ENCODE measurements around the gene SDF2L1.
"Not testable (repeated sequence)": the region's sequence is repeated elsewhere in the genome, so short reads cannot be mapped to it uniquely, and the experiment has no call there.

SDF2L1 gene

DNA sequence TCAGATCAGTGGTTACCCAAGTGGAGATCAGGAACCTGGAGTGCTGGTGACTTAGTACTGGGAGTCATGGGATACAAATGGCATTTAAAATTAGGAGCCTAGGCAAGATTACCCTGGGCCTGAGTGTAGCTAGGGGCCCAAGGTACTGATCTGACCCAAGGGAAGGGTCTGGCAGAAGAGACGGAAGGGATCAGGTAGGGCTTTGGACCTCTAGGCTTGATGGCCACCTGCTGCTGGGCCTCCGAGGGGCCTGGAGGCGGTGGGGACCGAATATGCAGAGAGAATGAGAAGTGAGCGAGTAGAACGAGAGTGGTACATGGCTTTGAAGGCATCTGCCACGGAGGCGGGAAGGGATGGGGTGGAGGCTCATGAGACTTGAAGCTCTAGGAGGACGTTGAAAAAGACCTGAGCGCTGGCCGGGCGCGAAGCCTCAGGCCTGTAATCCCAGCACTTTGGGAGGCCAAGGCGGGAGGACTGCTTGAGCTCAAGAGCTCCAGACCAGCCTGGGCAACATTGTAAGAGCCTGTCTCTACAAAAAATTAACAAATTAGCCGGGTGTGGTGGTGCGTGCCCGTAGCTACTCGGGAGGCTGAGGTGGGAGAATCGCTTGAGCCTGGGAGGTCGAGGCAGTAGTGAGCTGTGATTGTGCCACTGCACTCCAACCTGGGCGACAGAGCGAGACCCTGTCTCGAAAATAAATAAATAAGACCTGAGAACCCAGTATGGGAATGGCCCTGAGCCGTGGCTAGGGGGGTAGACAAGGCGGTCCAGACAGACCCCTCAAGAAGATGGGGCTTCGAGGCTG is 23.1 kb downstream of the SDF2L1 start:
- no peak for DNase-seq

DNA sequence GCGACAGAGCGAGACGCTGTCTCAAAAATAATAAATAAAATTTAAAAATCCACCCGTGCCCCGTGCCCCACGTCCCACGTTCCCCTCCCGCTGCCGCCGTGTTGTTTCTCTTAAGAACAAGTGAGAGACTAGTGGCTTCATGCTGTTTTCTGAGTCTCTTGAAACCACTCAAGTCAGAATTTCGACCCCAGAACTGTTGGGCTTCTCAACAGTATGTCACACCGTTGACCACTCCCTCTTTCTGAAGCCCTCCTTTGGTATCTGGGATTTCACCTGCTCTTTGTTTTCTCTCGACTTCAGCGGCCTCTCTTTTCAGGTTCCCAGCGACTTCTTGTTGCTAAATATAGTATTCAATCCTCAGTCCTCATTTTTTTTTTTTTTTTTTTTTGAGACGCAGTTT is 24.7 kb downstream of the SDF2L1 start:
- DNase-seq = no peak

DNA sequence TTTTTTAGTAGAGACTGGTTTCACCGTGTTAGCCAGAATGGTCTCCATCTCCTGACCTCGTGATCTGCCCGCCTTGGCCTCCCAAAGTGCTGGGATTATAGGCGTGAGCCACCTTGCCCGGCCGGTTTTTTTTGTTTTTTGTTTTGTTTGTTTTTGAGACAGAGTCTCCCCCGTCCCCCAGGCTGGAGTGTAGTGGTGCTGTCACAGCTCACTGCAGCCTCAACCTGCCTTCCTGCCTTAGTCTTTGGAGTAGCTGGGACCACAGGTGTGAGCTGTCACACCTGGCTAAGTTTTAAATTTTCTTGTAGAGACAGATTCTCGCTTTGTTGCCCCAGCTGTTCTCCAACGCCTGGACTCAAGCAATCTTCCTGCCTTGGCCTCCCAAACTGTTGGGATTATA is 26.9 kb downstream of the SDF2L1 start:
- no peak for DNase-seq

DNA sequence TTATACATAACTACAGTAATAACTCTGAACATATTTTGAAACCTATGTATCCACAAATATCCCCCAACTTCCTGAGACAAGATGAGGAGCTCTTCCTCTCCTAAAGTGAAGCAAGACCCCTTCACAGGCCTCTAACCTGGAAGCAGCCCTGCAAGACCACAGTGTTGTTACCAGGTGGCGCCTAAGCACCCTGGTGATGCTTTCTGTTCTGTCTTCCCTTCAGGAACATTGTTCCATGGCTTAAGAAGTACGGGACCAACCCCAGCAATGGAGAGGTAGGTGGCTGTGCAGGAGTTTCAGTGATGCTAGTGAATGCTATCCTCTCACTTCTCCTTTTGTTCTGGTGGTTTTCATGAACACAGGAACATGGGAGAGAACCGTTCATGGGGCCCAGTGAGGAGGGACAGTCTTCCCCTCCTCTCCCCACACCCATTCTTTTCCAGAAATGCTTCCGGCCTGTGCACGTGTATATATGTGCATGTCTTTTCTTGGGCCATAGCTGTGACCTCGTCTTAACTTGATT is 30.1 kb downstream of the SDF2L1 start:
- no peak for DNase-seq

DNA sequence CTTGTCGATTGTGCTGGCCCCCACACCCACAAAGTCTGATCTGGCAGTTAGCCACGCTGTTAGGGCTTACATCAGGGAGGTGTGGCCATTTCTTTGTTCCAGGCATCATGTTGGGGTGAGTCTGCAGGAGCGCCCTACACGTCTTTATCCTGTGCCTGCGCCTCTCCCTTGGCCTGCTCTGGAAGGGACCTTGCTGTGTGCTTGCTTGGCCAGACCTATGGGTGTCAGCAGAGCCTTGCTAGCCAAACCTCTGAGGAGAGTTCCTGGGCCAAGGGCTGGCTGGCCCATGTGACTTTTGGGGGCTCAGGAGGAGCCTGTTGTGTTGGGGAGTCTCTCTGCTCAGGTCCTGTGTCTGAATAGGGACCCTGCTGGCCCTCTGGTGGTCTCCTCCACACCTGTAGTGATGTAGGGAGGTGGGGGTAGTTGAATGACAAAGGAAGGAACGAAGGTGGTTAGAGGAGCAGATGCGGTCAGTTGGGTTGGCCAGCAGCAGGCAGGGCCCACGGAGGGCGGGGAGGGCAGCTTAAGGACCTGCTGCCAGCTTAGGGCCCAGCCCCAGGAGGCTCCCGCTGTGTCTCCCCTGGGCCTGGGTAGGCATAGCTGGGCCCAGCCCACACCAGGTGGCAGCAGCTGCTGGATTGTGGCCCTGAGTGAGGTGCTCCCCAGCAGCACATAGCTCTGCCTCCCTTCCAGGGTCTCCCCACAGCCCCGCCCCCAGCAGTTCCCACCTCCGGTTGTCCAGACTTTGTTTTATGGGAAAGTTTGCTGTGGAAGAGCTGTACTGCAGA is 31.6 kb downstream of the SDF2L1 start:
- DNase-seq = no peak

DNA sequence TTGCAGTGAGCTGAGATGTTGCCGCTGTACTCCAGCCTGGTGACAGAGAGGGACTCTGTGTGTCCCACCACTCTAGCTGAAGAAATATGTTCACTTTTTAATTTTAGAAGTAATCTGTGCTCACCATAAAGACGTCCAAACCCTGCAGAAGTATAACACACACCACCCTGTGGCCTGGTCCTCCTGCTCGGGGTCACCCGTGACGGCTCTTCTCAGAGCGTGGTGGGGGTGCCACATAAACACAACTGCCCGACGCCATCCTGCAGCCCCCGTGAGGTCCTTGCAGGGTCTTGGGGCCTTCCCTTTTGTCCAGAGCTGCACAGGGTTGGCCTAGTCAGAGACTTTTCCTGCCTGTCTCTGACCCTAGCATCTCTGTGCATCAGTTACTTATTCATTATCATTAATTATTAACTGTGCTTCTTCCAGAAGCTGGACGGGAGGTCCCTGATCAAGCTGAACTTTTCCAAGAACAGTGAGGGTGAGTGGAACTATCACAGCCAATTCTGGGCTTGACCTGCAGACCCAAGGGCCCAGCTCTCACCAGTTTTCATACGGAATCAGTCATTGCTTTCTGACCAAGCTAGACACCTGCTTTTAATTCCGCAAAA is 32.6 kb downstream of the SDF2L1 start:
- no peak for DNase-seq

DNA sequence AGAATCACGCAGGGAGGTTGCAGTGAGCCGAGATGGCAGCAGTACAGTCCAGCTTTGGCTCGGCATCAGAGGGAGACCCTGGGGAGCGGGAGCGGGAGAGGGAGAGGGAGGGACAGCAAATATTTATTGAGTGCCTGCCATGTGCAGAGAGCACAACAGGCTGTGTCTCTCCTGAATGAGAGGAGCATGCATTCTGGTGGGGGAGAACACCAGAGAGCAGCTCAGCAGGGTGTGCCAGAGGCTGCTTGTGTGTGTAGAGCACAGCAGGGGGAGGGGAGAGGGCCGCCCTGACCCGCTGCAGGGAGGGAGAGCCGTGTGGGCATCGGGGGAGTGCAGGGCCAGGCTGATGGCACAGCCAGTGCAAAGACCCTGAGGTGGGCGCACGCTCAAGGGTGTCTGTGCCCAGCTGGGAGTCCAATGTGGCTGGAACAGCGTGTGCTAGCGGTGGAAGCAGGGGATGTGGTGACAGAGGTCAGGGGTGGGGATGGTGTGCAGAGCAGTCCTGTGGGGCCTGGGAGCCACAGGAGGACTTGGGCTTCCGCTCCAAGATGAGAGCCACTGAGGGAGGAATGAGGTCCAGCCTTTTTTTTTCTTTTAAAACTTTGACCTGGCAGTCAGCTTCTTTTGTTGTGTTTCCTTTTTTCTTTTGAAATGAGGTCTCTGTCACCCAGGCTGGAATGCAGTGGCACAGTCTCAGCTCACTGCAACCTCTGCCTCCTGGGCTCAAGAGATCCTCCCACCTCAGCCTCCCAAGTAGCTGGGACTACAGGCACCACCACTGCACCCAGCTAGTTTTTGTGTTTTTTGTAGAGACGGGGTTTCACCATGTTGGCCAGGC is 35.7 kb downstream of the SDF2L1 start:
- no peak for DNase-seq

DNA sequence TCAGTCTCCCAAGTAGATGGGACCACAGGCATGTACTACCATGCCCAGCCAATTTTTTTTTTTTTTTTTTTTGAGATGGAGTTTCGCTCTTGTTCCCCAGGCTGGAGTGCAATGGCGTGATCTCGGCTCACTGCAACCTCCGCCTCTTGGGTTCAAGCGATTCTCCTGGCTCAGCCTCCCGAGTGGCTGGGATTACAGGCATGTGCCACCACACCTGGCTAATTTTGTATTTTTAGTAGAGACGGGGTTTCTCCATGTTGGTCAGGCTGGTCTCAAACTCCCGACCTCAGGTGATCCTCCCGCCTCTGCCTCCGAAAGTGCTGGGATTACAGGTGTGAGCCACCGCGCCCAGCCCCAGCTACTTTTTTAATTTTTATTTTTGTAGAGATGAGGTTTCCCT is 36.7 kb downstream of the SDF2L1 start:
- not testable (repeated sequence) for DNase-seq

DNA sequence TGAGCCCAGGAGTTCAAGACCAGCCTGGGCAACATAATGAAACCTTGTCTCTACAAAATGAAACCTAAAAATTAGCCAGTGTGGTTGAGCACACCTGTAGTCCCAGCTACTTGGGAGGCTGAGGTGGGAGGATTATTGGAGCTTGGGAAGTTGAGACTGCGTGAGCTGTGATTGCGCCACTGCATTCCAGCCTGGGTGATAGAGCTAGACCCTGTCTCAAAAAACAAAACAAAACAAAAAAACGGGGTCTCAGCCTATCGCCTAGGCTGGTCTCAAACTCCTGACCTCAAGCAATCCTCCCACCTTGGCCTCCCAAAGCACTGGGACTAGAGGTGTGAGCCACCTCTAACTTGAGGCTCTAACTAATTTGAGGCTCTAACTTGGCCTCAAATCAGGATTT is 37.3 kb downstream of the SDF2L1 start:
- DNase-seq = no peak

DNA sequence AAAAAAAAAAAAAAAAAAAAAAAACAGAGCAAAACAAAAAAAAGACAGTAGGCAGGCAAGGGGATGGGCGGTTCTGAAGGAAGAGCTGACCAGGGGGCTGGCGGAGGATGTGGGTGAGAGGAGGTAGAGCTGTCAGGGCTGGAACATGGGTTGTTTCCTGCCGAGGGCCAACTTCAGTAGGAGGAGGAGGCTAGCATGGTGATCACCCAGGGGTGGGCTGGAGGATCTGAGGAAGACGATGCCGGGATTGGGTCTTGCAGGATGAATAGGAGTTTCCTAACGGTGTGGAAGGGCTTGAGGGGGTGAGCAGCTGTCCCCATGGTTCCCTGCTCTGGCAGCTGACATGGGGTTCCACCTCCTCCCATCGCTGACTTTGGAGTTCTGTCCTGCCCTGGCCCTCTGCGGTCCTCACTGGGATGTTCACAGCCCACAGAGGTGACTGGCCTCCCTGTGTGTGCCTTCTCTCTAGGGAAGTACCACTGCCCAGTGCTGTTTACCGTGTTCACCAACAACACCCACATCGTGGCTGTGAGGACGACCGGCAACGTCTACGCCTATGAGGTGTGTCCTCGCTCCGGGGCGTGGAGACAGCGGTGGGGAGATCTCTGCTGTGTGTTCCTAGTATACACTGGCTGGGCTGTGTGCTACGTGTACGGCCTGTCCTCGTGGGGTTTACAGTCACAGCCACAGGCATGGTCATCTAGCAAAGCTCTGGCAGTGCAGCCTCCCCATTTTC is 38.9 kb downstream of the SDF2L1 start:
- DNase-seq = no peak

DNA sequence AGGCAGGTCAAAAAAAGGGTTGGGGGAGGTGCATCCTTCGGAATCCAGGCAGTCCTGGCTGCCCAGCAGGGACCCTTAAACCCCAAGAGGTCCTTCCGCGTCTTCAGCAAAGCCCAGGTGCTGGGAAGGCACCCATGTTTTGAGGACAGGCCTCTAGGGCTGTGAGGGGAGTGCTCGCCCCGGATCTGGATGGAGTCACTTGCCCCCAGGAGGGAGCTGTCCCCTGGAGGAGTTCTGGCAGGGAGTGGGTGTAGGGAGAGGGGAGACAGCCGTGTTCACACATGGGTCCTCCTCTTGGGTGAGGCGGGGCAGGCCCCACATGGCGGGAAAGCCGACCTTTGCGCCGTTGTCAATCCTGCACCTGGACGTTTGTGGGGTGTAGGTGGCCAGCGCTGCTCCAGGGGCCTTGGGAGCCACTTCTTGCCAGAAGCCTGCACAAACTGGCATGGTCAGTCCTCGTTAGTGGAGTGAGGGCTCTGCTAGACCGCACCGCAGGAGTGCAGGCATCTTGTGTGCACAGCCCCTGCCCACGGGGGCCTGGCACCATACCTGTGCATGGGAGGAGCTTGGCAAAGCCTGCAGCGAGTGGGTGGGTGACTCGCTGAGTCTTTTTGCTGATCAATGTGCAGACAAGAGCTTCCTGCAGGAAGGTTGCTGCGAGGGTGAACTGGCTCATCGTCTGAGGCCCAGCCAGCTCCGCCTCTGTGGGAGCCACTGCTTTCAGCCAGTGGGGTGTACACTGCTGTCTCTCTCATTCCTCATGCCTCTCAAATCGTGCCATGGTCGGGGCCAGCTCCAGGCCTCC is 39.7 kb downstream of the SDF2L1 start:
- no peak for DNase-seq

DNA sequence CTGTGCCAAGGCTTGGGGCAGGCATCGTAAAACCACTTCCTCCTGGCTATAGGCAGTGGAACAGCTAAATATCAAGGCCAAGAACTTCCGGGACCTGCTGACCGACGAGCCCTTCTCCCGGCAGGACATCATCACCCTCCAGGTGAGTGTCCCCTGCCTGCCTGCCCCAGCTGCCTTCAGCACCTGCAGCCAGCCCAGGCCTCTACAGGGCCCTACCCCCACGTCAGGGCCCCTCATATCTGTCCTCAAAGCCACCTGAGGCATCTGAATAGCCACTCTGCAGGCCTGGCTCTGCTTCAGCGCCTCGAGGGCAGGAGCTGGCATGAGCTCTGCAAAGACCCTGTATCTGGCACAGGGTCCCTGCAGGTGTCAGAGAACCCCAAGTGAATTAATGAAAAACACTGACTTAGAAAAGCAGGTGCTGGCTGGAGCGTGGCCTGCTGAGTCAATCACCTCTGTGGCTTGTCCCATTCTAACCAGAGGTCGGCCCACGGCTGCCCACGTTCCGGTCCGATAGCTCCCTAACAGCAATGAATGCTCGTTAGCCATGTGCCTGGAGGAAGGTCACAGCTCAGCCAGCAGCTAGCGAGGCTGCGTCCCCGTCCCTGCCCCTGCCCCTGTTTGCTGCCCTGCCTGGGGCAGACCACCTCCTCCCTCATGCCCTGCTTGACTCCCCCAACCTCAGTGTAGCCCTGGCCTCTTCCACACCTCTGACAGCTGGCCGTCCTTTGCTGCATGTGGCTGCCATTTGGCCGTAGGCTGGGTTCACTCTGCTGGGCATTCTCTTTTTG is 40.5 kb downstream of the SDF2L1 start:
- no peak for DNase-seq

DNA sequence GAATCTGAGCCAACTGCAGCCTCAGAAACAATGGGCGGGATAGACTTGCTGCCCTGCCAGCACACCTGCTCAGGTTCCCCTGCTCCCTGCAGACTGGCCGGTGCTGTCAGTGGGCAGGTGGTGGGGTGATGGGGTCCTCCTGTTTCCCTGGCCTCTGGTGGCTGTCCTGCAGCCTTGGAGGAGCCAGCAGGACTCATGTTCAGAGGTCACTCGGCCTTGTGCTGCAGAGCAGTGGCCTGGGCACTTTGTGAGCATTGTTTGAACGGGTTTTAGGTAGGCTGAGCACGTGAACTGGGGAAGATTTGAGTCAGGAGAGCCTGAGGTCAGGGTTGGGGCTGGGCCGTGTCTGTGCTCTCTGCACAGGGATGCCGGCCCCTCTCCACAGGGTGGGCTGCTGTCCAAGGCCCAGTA is 41.3 kb downstream of the SDF2L1 start:
- DNase-seq = no peak

DNA sequence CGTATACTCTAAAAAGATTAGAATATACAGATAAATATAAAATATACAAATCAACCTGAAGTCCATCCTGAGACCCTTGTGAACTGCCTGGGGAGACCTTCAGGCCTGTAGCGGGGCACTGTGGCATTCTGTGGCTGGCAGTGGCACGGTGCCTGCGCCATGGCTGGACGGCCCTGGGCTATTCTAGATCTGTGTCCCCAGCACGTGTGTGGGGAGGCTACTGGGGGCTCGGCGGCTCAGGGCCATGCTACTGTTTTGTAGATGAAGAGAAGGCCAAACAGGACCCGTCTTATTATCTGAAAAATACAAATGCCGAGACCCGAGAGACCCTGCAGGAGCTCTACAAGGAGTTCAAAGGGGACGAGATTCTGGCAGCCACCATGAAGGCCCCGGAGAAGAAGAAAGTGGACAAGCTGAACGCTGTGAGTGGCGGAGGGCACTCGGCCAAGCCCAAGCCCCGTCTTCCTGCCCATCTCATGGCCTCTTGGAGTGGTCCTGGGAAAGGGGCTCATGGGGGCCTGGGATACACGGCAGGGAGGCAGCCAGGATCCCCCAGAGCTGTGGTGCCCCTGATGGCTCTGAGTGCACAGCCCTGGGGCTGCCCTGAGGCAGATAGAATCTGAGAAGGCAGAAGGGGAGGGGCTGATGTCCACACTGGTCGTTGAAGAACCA is 42.5 kb downstream of the SDF2L1 start:
- DNase-seq = no peak

DNA sequence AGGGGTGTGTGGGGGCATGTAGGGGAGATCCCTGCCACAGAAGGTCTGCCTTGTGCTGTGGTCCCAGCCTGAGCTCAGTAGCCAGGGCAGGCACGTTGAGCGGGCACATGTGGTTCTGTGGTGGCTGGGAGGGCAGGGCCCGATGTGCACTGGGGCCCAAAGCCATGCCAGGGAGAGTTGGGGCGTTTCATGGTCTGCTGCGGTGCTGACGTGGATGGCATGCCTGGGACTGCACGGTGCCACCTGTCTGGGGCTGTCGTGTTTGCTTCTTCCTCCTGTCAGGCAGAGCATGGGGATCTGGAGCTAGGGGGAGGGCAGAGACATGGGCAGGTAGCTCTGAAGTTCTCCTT is 43.0 kb downstream of the SDF2L1 start:
- DNase-seq = no peak

DNA sequence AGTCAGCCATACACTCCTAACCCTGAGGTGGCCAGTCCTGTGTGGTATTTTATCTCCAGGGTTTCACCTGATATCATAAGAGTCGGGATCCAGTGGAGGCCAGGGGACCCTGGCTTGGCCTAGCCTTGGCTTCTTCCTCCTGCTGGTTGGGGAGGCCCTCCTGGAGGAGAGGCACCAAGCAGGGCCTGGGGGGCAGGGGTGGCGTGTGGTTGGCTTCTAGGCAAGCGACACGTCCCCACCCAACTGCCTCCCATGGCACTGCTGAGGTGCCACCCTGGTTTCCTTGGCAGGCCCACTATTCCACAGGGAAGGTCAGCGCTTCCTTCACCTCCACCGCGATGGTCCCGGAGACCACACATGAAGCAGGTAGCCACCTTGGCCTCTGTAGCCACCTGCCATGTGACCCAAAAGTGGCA is 44.1 kb downstream of the SDF2L1 start:
- DNase-seq = no peak

DNA sequence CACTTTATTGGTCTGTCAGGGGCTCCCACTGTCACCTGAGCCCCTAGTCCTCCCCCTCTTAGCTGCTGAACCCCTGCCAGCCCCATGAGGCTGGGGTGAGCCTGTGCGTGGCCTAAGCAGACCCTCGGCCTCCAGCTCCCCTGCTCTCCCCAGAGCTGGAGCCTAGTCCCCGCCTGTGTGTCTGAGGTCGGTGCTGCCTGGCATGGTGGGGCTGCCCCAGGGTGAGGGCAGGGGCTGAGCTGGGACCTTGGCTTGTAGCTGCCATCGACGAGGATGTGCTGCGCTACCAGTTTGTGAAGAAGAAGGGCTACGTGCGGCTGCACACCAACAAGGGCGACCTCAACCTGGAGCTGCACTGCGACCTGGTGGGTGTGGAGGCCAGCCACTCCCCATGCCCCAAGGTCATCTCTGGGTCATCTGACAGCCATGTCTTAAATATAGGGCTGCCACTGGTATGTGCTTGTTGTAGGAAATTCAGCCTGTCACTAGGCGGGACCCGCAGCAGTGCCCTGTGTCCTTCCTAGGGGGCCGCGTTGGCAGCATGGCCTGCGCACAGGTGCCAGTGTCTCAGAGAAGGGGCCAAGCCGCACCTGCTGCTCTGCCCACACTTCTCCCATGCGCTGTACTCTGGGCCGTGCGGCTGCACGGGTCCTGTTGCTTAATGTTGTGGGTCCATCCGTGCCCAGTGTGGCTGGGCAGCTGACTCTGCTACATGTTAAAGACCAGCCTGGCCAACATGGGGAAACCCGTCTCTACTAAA is 44.7 kb downstream of the SDF2L1 start:
- no peak for DNase-seq

DNA sequence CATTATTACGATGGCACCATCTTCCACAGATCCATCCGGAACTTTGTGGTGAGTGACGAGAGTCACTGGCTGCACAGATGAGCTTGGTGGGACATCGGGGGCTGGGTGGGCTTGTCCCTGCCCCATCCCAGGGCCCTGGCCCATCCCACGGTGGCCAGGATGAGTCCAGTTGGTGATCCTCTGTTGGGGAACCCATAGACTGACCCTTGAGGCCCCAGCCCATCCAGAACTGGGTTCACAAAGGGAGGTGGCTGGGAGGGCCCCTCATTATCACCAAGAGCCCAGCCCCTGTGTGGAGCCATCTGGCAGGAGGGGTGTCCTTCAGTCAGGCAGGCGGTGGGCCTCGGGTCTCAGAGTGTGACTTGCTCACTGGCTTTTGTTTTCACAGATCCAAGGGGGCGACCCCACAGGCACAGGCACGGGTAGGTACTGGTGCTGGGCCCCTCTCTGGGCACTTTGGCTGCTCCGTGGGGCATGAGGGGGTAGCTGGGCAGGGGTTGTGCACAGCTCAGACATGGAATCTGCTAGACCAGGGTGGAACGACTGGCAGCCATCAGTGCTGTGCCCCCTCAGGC is 45.7 kb downstream of the SDF2L1 start:
- DNase-seq = no peak

DNA sequence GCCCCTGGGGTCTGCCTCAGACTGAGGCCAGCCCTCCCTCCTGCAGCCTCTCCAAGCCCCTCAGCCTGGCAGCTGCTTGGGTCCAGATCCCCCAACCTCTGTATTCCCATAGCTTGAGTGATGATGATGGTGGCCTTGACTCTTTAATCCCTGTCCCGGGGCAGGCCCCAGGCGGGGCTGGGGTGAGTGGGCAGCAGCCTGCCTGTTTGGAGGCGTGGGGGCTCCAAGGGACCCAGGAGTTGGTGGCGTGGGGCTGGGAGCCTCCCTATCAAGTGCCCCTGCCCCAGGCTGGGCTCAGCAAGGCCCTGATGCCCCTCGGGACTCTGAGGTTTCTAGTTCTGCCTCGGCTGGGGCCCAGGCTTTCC is 46.2 kb downstream of the SDF2L1 start:
- DNase-seq = no peak
